ENCODE results near the gene IRX4.

DNA sequence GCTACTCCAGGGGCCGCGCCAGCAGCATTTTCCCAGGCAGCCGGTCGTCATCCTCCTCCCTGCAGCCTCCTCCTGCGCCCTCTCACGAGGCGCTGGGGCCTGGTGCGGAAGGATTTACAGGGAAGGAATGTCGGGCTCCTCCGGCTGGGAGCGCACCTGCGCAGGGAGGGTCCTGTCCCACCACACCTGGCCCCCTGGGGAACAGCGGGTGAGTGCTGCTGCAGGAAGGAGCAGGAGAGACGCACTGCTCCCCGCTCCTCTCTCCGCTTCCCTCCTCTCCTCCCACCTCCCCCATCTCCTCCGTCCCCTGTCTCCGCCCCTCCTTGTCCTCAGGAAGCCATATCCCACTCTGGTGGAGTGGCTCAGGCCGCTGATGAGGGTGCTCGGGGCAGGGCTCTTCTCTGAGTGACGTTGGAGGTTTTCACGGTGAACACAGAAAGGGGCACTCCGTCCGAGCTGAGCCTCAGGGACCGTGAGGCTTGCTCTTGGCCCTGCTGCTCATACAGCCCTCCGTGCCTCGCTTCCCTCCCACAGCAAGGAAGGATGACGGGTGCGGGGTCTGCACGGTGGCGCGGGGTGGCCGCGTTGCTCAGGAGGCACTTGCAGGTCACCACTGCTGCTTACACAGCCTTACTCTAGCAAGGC is 31.3 kb downstream of the IRX4 start:
- TF ChIP-seq, protein P1, sequence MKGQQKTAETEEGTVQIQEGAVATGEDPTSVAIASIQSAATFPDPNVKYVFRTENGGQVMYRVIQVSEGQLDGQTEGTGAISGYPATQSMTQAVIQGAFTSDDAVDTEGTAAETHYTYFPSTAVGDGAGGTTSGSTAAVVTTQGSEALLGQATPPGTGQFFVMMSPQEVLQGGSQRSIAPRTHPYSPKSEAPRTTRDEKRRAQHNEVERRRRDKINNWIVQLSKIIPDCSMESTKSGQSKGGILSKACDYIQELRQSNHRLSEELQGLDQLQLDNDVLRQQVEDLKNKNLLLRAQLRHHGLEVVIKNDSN (IDR thresholded peaks at IDR 0.05; ENCODE audit: borderline replicate concordance, low read depth), result no peak
- no peak for TF ChIP-seq POLR2AphosphoS5 (IDR thresholded peaks at IDR 0.05; ENCODE audit: low read depth, low read length)
- TF ChIP-seq, protein P2, sequence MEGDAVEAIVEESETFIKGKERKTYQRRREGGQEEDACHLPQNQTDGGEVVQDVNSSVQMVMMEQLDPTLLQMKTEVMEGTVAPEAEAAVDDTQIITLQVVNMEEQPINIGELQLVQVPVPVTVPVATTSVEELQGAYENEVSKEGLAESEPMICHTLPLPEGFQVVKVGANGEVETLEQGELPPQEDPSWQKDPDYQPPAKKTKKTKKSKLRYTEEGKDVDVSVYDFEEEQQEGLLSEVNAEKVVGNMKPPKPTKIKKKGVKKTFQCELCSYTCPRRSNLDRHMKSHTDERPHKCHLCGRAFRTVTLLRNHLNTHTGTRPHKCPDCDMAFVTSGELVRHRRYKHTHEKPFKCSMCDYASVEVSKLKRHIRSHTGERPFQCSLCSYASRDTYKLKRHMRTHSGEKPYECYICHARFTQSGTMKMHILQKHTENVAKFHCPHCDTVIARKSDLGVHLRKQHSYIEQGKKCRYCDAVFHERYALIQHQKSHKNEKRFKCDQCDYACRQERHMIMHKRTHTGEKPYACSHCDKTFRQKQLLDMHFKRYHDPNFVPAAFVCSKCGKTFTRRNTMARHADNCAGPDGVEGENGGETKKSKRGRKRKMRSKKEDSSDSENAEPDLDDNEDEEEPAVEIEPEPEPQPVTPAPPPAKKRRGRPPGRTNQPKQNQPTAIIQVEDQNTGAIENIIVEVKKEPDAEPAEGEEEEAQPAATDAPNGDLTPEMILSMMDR (IDR thresholded peaks at IDR 0.05), result no peak
- TF ChIP-seq, protein P3, sequence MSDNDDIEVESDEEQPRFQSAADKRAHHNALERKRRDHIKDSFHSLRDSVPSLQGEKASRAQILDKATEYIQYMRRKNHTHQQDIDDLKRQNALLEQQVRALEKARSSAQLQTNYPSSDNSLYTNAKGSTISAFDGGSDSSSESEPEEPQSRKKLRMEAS (IDR thresholded peaks at IDR 0.05; ENCODE audit: low read depth), result no peak
- TF ChIP-seq JUND (IDR thresholded peaks at IDR 0.05), result no peak
- TF ChIP-seq MEF2A (IDR thresholded peaks at IDR 0.05; ENCODE audit: borderline replicate concordance, low read depth), result no peak
- no peak for TF ChIP-seq TAF1 (IDR thresholded peaks at IDR 0.05; ENCODE audit: borderline replicate concordance, low read depth, low read length)
- TF ChIP-seq YY1 (IDR thresholded peaks at IDR 0.05; ENCODE audit: low read depth), result no peak
- TF ChIP-seq, protein P4, sequence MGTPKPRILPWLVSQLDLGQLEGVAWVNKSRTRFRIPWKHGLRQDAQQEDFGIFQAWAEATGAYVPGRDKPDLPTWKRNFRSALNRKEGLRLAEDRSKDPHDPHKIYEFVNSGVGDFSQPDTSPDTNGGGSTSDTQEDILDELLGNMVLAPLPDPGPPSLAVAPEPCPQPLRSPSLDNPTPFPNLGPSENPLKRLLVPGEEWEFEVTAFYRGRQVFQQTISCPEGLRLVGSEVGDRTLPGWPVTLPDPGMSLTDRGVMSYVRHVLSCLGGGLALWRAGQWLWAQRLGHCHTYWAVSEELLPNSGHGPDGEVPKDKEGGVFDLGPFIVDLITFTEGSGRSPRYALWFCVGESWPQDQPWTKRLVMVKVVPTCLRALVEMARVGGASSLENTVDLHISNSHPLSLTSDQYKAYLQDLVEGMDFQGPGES (IDR thresholded peaks at IDR 0.05; ENCODE audit: low read depth, low read length), result no peak
- no peak for TF ChIP-seq TCF12 (IDR thresholded peaks at IDR 0.05)
- no peak for TF ChIP-seq EP300 (IDR thresholded peaks at IDR 0.05; ENCODE audit: borderline replicate concordance in 1 of 2, low read depth in 1 of 2, low read length in 1 of 2)
- TF ChIP-seq GATA2 (CRISPR knock-in tag; IDR thresholded peaks at IDR 0.05), result no peak
- no peak for TF ChIP-seq EZH2phosphoT487 (IDR thresholded peaks at IDR 0.05; ENCODE audit: borderline replicate concordance, low read depth)

Measured in SK-N-SH (cell line).